ENCODE data around the gene PLIN3. TPM values are rescaled to one million over a fixed set of nuclear protein-coding genes. Genes with fewer than 3 reads are reported as not detected.

The PLIN3 gene
- total and polyA plus RNA-seq, 9 of the 15 experiments (the other 6 are each of a cell fraction or from before 2014, with no cell fraction given), result 7.5 to 75.6 (median 43.1) TPM

- H3K36me3 ChIP-seq (ENCODE audit: control insufficient read depth, insufficient read depth, low read length), result peaks cover 32% of the 10 kb centered on the region; the same call in 2 of the 3 replicates
- DNase-seq (ENCODE audit: extremely low read depth in 1 of 4, low spot score in 3 of 4) (peak; percentile 98 to 99 (median 99)), ATAC-seq (peak; percentile 96), FAIRE-seq (peak; percentile 98)
- intact Hi-C loops (cut with micrococcal nuclease) (loop anchor here (5.0 kb wide), 1 partner anchor 52 kb away; the partner anchor contains the start of gene PLIN3), in situ Hi-C loops (cut with MboI) (no loop called here)
- H3K27me3 ChIP-seq (ENCODE audit: control insufficient read depth in 2 of 2, insufficient read depth in 2 of 2, low read length in 2 of 2), result no peaks in the 10 kb centered on the region
- no peaks in the 10 kb centered on the region for H3K9me3 ChIP-seq (replicated peaks; ENCODE audit: control insufficient read depth, insufficient read depth, low read depth, low read length)
- CTCF ChIA-PET (ENCODE audit: low intra/inter-chr PET ratio), result no interaction called here
- peaks cover 10 to 35% of the 10 kb centered on the region in 2 experiments; a peak in 4 of 5 replicates for H3K4me1 ChIP-seq (replicated peaks in 1 of 2; ENCODE audit: control insufficient read depth in 2 of 2, insufficient read depth in 2 of 2, low read length in 2 of 2)
- peak overlapping the region; percentile 8 to 60; a peak in 2 of 4 replicates for H3K9ac ChIP-seq (ENCODE audit: insufficient read depth in 1 of 2, low read depth in 2 of 2, low read length in 2 of 2)
- H2AFZ ChIP-seq (ENCODE audit: low read depth, low read length), result peak overlapping the region; percentile 83
- peak overlapping the region; percentile 77 for H3K27ac ChIP-seq (ENCODE audit: extremely low read depth, low read depth, low read length)
- H3K4me2 ChIP-seq (ENCODE audit: insufficient read depth, low read length), result peak overlapping the region; percentile 72
- WGBS (ENCODE audit: insufficient coverage, low coverage, missing lambda C conversion rate), result 16% methylated on average over 25 of the region's 28 CpGs
- POLR2A ChIA-PET, result interaction anchor here (0.6 to 1.2 kb wide), 3 partner anchors 90 to 595 kb away, joined by 3 read pairs; no protein-coding TSS in a partner anchor
- H3K9me1 ChIP-seq (ENCODE audit: control insufficient read depth, insufficient read depth, low read length), result no peaks in the 10 kb centered on the region
- no TSS peak for BruUV-seq (replicated peaks)
- peak overlapping the region; percentile 27 for H3K4me3 ChIP-seq
- H3K79me2 ChIP-seq (ENCODE audit: control insufficient read depth, insufficient read depth, low read length), result no peaks in the 10 kb centered on the region
- no peaks in the 10 kb centered on the region for H4K20me1 ChIP-seq (replicated peaks; ENCODE audit: control insufficient read depth, insufficient read depth, low read length)
- TF ChIP-seq XRCC4 (IDR thresholded peaks at IDR 0.05; ENCODE audit: extremely low read depth, insufficient read depth, insufficient read length) (no peak), SMC3 (conservative IDR thresholded peaks at IDR 0.05; ENCODE audit: insufficient read depth, low read depth, low read length) (no peak), CBFA2T2 (conservative IDR thresholded peaks at IDR 0.05) (peak; percentile 70), MEIS2 (IDR thresholded peaks at IDR 0.05; ENCODE audit: partially characterized antibody) (no peak), BCL6 (CRISPR knock-in tag; IDR thresholded peaks at IDR 0.05) (no peak), HCFC1 (IDR thresholded peaks at IDR 0.05; ENCODE audit: low read depth, low read length) (peak; percentile 93), NFXL1 (CRISPR knock-in tag; IDR thresholded peaks at IDR 0.05) (no peak)
- TF ChIP-seq, protein P1, sequence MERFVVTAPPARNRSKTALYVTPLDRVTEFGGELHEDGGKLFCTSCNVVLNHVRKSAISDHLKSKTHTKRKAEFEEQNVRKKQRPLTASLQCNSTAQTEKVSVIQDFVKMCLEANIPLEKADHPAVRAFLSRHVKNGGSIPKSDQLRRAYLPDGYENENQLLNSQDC (CRISPR knock-in tag; IDR thresholded peaks at IDR 0.05), result no peak
- TF ChIP-seq, protein P2, sequence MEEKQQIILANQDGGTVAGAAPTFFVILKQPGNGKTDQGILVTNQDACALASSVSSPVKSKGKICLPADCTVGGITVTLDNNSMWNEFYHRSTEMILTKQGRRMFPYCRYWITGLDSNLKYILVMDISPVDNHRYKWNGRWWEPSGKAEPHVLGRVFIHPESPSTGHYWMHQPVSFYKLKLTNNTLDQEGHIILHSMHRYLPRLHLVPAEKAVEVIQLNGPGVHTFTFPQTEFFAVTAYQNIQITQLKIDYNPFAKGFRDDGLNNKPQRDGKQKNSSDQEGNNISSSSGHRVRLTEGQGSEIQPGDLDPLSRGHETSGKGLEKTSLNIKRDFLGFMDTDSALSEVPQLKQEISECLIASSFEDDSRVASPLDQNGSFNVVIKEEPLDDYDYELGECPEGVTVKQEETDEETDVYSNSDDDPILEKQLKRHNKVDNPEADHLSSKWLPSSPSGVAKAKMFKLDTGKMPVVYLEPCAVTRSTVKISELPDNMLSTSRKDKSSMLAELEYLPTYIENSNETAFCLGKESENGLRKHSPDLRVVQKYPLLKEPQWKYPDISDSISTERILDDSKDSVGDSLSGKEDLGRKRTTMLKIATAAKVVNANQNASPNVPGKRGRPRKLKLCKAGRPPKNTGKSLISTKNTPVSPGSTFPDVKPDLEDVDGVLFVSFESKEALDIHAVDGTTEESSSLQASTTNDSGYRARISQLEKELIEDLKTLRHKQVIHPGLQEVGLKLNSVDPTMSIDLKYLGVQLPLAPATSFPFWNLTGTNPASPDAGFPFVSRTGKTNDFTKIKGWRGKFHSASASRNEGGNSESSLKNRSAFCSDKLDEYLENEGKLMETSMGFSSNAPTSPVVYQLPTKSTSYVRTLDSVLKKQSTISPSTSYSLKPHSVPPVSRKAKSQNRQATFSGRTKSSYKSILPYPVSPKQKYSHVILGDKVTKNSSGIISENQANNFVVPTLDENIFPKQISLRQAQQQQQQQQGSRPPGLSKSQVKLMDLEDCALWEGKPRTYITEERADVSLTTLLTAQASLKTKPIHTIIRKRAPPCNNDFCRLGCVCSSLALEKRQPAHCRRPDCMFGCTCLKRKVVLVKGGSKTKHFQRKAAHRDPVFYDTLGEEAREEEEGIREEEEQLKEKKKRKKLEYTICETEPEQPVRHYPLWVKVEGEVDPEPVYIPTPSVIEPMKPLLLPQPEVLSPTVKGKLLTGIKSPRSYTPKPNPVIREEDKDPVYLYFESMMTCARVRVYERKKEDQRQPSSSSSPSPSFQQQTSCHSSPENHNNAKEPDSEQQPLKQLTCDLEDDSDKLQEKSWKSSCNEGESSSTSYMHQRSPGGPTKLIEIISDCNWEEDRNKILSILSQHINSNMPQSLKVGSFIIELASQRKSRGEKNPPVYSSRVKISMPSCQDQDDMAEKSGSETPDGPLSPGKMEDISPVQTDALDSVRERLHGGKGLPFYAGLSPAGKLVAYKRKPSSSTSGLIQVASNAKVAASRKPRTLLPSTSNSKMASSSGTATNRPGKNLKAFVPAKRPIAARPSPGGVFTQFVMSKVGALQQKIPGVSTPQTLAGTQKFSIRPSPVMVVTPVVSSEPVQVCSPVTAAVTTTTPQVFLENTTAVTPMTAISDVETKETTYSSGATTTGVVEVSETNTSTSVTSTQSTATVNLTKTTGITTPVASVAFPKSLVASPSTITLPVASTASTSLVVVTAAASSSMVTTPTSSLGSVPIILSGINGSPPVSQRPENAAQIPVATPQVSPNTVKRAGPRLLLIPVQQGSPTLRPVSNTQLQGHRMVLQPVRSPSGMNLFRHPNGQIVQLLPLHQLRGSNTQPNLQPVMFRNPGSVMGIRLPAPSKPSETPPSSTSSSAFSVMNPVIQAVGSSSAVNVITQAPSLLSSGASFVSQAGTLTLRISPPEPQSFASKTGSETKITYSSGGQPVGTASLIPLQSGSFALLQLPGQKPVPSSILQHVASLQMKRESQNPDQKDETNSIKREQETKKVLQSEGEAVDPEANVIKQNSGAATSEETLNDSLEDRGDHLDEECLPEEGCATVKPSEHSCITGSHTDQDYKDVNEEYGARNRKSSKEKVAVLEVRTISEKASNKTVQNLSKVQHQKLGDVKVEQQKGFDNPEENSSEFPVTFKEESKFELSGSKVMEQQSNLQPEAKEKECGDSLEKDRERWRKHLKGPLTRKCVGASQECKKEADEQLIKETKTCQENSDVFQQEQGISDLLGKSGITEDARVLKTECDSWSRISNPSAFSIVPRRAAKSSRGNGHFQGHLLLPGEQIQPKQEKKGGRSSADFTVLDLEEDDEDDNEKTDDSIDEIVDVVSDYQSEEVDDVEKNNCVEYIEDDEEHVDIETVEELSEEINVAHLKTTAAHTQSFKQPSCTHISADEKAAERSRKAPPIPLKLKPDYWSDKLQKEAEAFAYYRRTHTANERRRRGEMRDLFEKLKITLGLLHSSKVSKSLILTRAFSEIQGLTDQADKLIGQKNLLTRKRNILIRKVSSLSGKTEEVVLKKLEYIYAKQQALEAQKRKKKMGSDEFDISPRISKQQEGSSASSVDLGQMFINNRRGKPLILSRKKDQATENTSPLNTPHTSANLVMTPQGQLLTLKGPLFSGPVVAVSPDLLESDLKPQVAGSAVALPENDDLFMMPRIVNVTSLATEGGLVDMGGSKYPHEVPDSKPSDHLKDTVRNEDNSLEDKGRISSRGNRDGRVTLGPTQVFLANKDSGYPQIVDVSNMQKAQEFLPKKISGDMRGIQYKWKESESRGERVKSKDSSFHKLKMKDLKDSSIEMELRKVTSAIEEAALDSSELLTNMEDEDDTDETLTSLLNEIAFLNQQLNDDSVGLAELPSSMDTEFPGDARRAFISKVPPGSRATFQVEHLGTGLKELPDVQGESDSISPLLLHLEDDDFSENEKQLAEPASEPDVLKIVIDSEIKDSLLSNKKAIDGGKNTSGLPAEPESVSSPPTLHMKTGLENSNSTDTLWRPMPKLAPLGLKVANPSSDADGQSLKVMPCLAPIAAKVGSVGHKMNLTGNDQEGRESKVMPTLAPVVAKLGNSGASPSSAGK (IDR thresholded peaks at IDR 0.05), result peak; percentile 97
Measured at GRCh38 chr19:4815426-4816201, 51.9 kb downstream of the PLIN3 start.

Measured in K562 (cell line).